ENCODE results near the gene SIPA1L2. TPM values are rescaled to one million over a fixed set of nuclear protein-coding genes. Genes with fewer than 3 reads are reported as not detected.

Gene SIPA1L2
- total RNA-seq, 1 experiment from 2014 or later, result 12.5 TPM

- TF ChIP-seq YY1 (IDR thresholded peaks at IDR 0.05; ENCODE audit: extremely low read depth, insufficient replicate concordance, low read depth, low read length), result no peak
- no peak for TF ChIP-seq JUND (IDR thresholded peaks at IDR 0.05)
- no peak for TF ChIP-seq CEBPB (IDR thresholded peaks at IDR 0.05; ENCODE audit: low read depth)
- TF ChIP-seq EZH2phosphoT487 (IDR thresholded peaks at IDR 0.05; ENCODE audit: borderline replicate concordance), result no peak
- no peak for TF ChIP-seq ATF3 (IDR thresholded peaks at IDR 0.05)
- TF ChIP-seq, protein P1, sequence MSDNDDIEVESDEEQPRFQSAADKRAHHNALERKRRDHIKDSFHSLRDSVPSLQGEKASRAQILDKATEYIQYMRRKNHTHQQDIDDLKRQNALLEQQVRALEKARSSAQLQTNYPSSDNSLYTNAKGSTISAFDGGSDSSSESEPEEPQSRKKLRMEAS (IDR thresholded peaks at IDR 0.05), result no peak
- no peak for TF ChIP-seq CBX3 (IDR thresholded peaks at IDR 0.05; ENCODE audit: low read depth)
- TF ChIP-seq, protein P2, sequence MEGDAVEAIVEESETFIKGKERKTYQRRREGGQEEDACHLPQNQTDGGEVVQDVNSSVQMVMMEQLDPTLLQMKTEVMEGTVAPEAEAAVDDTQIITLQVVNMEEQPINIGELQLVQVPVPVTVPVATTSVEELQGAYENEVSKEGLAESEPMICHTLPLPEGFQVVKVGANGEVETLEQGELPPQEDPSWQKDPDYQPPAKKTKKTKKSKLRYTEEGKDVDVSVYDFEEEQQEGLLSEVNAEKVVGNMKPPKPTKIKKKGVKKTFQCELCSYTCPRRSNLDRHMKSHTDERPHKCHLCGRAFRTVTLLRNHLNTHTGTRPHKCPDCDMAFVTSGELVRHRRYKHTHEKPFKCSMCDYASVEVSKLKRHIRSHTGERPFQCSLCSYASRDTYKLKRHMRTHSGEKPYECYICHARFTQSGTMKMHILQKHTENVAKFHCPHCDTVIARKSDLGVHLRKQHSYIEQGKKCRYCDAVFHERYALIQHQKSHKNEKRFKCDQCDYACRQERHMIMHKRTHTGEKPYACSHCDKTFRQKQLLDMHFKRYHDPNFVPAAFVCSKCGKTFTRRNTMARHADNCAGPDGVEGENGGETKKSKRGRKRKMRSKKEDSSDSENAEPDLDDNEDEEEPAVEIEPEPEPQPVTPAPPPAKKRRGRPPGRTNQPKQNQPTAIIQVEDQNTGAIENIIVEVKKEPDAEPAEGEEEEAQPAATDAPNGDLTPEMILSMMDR (IDR thresholded peaks at IDR 0.05 in 2 of 3, conservative IDR thresholded peaks at IDR 0.05 in 1 of 3; ENCODE audit: borderline replicate concordance in 1 of 3, insufficient read depth in 1 of 3, low read depth in 2 of 3, low read length in 2 of 3), result no peak
- no peak for TF ChIP-seq ELF1 (IDR thresholded peaks at IDR 0.05; ENCODE audit: borderline replicate concordance, low read depth)
- no peak for TF ChIP-seq ZNF274 (IDR thresholded peaks at IDR 0.05; ENCODE audit: low read depth, low read length)
- Histone ChIP-seq H3K4me1 (ENCODE audit: control insufficient read depth in 1 of 2, insufficient read depth in 2 of 2, low read length in 2 of 2) (no peaks in the 10 kb centered on the region), H3K27ac (ENCODE audit: low read depth, low read length) (no peak overlapping the region), H4K20me1 (ENCODE audit: insufficient read depth) (no peaks in the 10 kb centered on the region), H2AFZ (ENCODE audit: low read depth, low read length, poor library complexity, severe bottlenecking) (no peak overlapping the region), H3K9me2 (ENCODE audit: insufficient read depth) (no peaks in the 10 kb centered on the region), H3K27me3 (ENCODE audit: insufficient read depth, low read length) (no peaks in the 10 kb centered on the region), H3K4me2 (ENCODE audit: low read length) (no peak overlapping the region), H3K4me3 (replicated peaks in 1 of 2; ENCODE audit: low read depth in 1 of 2, low read length in 2 of 2) (no peak overlapping the region), H3K79me2 (ENCODE audit: insufficient read depth, low read length) (no peaks in the 10 kb centered on the region), H3K36me3 (ENCODE audit: control insufficient read depth in 1 of 2, insufficient read depth in 2 of 2, low read length in 2 of 2) (no peaks in the 10 kb centered on the region), H3K9me3 (ENCODE audit: control insufficient read depth in 1 of 2, insufficient read depth in 1 of 2, low read depth in 1 of 2, low read length in 2 of 2) (no peaks in the 10 kb centered on the region), H3K9ac (ENCODE audit: low read length) (no peak overlapping the region)
- DNase-seq (ENCODE audit: low read depth, low spot score) (no peak), ATAC-seq (no peak)
- POLR2A ChIA-PET, result no interaction called here
- CTCF ChIA-PET, result no interaction called here
- BruUV-seq (replicated peaks), result no TSS peak
- RAD21 ChIA-PET (ENCODE audit: low non-redundant PET in 1 of 2, low total read pairs in 2 of 2, uncharacterized antibody in 2 of 2, unreplicated experiment in 2 of 2), result no interaction called here
- intact Hi-C loops (cut with micrococcal nuclease), result no loop called here
Observed at GRCh38 chr1:232653789-232654188, 23.9 kb upstream of the SIPA1L2 start.

Measured in HCT116 (cell line).